A549 (cell line): ENCODE data around the gene ADM2. TPM values are rescaled to one million over a fixed set of nuclear protein-coding genes. Genes with fewer than 3 reads are reported as not detected.
A peak's percentile ranks its signal among the peaks of the same experiment; 100 is the strongest.

Experiments used
- ATAC-seq, 2 experiments: fragments of 200-7000 bp in 1 of 2; fragments of >200 bp in 1 of 2; cut with Nextera tagmentation in 1 of 2; cut with Tn5 transposase in 1 of 2; 3 replicates each; pipeline versions ENCODE4 v1.8.0 to v1.9.1; 2018 to 2020; ENCODE audit warnings: mild to moderate bottlenecking in 1 of 2, moderate library complexity in 1 of 2
- CTCF ChIA-PET: fragments of 300-600 bp; sonication (Branson Sonifier 250); formaldehyde crosslinking; extraction: SDS; loops from one replicate; lab custom pipeline; 2021; ENCODE audit warnings: antibody characterized with exemption, inconsistent platforms; lab: Yijun Ruan, JAX
- POLR2A ChIA-PET: fragments of 350-600 bp; formaldehyde crosslinking; extraction: SDS; loops from one replicate; lab custom pipeline; 2021; ENCODE audit warnings: antibody characterized with exemption, inconsistent platforms; lab: Yijun Ruan, JAX
- DNase-seq, 2 experiments: peaks; one replicate each; pipeline versions ENCODE4 v3.0.0 to v3.0.0-alpha.2; 2011 to 2016; ENCODE audit warnings: low read depth in 1 of 2, low spot score in 1 of 2
- FAIRE-seq: peaks from 2 replicates; lab custom pipeline; 2011; peaks lifted over from hg19 to GRCh38; lab: Jason Lieb, UNC
- H3K27ac ChIP-seq, 2 experiments: fragments of >200 bp; sonication (Bioruptor Twin); formaldehyde crosslinking; 3 replicates each; pipeline ENCODE4 v1.5.1; 2016 to 2017
- H3K4me1 ChIP-seq: fragments of >200 bp; sonication (Bioruptor Twin); formaldehyde crosslinking; 3 replicates; pipeline ENCODE4 v1.6.1; 2016
- H3K4me2 ChIP-seq: fragments of >200 bp; sonication (Bioruptor Twin); formaldehyde crosslinking; 3 replicates; pipeline ENCODE4 v1.6.1; 2016
- H3K4me3 ChIP-seq: fragments of >200 bp; sonication (Bioruptor Twin); formaldehyde crosslinking; 3 replicates; pipeline ENCODE4 v1.5.1; 2016
- H3K9me3 ChIP-seq: fragments of >200 bp; sonication (Bioruptor Twin); formaldehyde crosslinking; 3 replicates; pipeline ENCODE4 v1.6.1; 2016
- CBX2 ChIP-seq: fragments of 200-600 bp; sonication (generic); IDR thresholded peaks from 2 replicates; pipeline ENCODE4 v1.6.1; 2016; ENCODE audit warnings: low read depth, mild to moderate bottlenecking, borderline replicate concordance
- CTCF ChIP-seq: fragments of >200 bp; sonication (Bioruptor Twin); formaldehyde crosslinking; IDR thresholded peaks from 3 replicates; pipeline ENCODE4 v1.5.1; 2016
- EHMT2 ChIP-seq: fragments of 200-600 bp; sonication (generic); IDR thresholded peaks from 2 replicates; pipeline ENCODE4 v1.6.1; 2016; ENCODE audit warnings: antibody characterized with exemption, low read depth, mild to moderate bottlenecking, moderate library complexity
- ESRRA ChIP-seq: fragments of 150-350 bp; IDR thresholded peaks from 2 replicates; pipeline ENCODE4 v1.6.1; 2014; ENCODE audit warnings: mild to moderate bottlenecking, low read length, borderline replicate concordance
- FOSL2 ChIP-seq, 2 experiments: fragments of 450-650 bp in 1 of 2; fragments of >200 bp in 1 of 2; sonication (Bioruptor Twin) in 1 of 2; formaldehyde crosslinking; IDR thresholded peaks; 2 replicates each; pipeline versions ENCODE4 v1.5.0 to v1.6.1; 2016 to 2020; ENCODE audit warnings: mild to moderate bottlenecking in 1 of 2, moderate library complexity in 1 of 2
- FOXS1 ChIP-seq: fragments of 250-450 bp; sonication (Bioruptor Pico); IDR thresholded peaks from 2 replicates; pipeline ENCODE4 v1.5.0; 2020; ENCODE audit warnings: mild to moderate bottlenecking, moderate library complexity
- HES2 ChIP-seq: fragments of >200 bp; sonication (Bioruptor Twin); formaldehyde crosslinking; IDR thresholded peaks from 2 replicates; pipeline ENCODE4 v1.6.1; 2016
- HMGXB4 ChIP-seq: fragments of 250-450 bp; sonication (Bioruptor Pico); IDR thresholded peaks from 2 replicates; pipeline ENCODE4 v1.5.0; 2021; ENCODE audit warnings: mild to moderate bottlenecking, moderate library complexity, borderline replicate concordance
- HOXA7 ChIP-seq: fragments of 250-450 bp; sonication (Bioruptor Pico); IDR thresholded peaks from 2 replicates; pipeline ENCODE4 v1.5.0; 2020; ENCODE audit warnings: mild to moderate bottlenecking, moderate library complexity
- HOXB5 ChIP-seq: fragments of 250-450 bp; sonication (Bioruptor Pico); IDR thresholded peaks from 2 replicates; pipeline ENCODE4 v1.5.0; 2020; ENCODE audit warnings: mild to moderate bottlenecking, moderate library complexity
- JUNB ChIP-seq: fragments of >200 bp; sonication (Bioruptor Twin); formaldehyde crosslinking; IDR thresholded peaks from 2 replicates; pipeline ENCODE4 v1.6.1; 2016
- KDM1A ChIP-seq: fragments of 200-600 bp; sonication (generic); IDR thresholded peaks from 2 replicates; pipeline ENCODE4 v1.6.1; 2016; ENCODE audit warnings: low read depth, mild to moderate bottlenecking
- MAX ChIP-seq: IDR thresholded peaks from 2 replicates; pipeline ENCODE4 v1.6.1; 2012
- MAZ ChIP-seq: fragments of 150-350 bp; IDR thresholded peaks from 2 replicates; pipeline ENCODE4 v1.6.1; 2014; ENCODE audit warnings: antibody characterized with exemption, low read depth, low read length, borderline replicate concordance
- NPAS2 ChIP-seq: fragments of 250-450 bp; sonication (Bioruptor Pico); IDR thresholded peaks from 2 replicates; pipeline ENCODE4 v1.8.0; 2022; ENCODE audit warnings: mild to moderate bottlenecking, moderate library complexity, borderline replicate concordance
- NR3C1 ChIP-seq: fragments of >200 bp; sonication (Bioruptor Twin); formaldehyde crosslinking; IDR thresholded peaks from 3 replicates; pipeline ENCODE4 v1.6.1; 2017
- PBX3 ChIP-seq: IDR thresholded peaks from 2 replicates; pipeline ENCODE4 v1.6.1; 2012
- POLR2A ChIP-seq: IDR thresholded peaks from 2 replicates; pipeline ENCODE4 v1.6.1; 2012; ENCODE audit warnings: mild to moderate bottlenecking, low read length
- POLR2AphosphoS2 ChIP-seq: conservative IDR thresholded peaks from 2 replicates; pipeline ENCODE4 v1.6.1; 2012; ENCODE audit warnings: low read length, improper control_type of control experiment, inconsistent platforms
- RAD21 ChIP-seq, 2 experiments: fragments of >200 bp in 1 of 2; sonication (Bioruptor Twin) in 1 of 2; formaldehyde crosslinking in 1 of 2; IDR thresholded peaks in 1 of 2; conservative IDR thresholded peaks in 1 of 2; 2 replicates in 1 of 2; 3 replicates in 1 of 2; pipeline ENCODE4 v1.6.1; 2012 to 2018; ENCODE audit warnings: inconsistent platforms in 1 of 2
- RARB ChIP-seq: fragments of 250-450 bp; sonication (Bioruptor Pico); IDR thresholded peaks from 2 replicates; pipeline ENCODE4 v1.8.0; 2021; ENCODE audit warnings: mild to moderate bottlenecking, moderate library complexity
- RFX5 ChIP-seq: fragments of 450-650 bp; IDR thresholded peaks from 2 replicates; pipeline ENCODE4 v1.7.1; 2014; ENCODE audit warnings: antibody characterized with exemption, mild to moderate bottlenecking, moderate library complexity
- SREBF2 ChIP-seq: fragments of 450-650 bp; IDR thresholded peaks from 2 replicates; pipeline ENCODE4 v1.6.1; 2014; ENCODE audit warnings: mild to moderate bottlenecking, moderate library complexity
- TFCP2L1 ChIP-seq: fragments of 250-450 bp; sonication (Bioruptor Pico); IDR thresholded peaks from 2 replicates; pipeline ENCODE4 v1.5.0; 2021; ENCODE audit warnings: mild to moderate bottlenecking
- ZC3H11A ChIP-seq: fragments of 450-650 bp; IDR thresholded peaks from 2 replicates; pipeline ENCODE4 v1.6.1; 2014; ENCODE audit warnings: antibody characterized with exemption, mild to moderate bottlenecking
- ZFP36 ChIP-seq: fragments of 450-650 bp; IDR thresholded peaks from 2 replicates; pipeline ENCODE4 v1.6.1; 2014; ENCODE audit warnings: borderline replicate concordance; ENCODE audit not compliant: partially characterized antibody
- ZNF302 ChIP-seq: fragments of 250-450 bp; sonication (Bioruptor Pico); IDR thresholded peaks from 2 replicates; pipeline ENCODE4 v1.9.0; 2021; ENCODE audit warnings: inconsistent platforms, mild to moderate bottlenecking, moderate library complexity
- WGBS: methylation state at CpG from one replicate; pipeline ENCODE4 v1.1.6; 2017; ENCODE audit errors: missing lambda C conversion rate; 5-methylcytosine and 5-hydroxymethylcytosine counted together
- polyA plus RNA-seq, 4 experiments: library from polyadenylated mRNA; depleted of rRNA in 3 of 4; stranded (reverse); fragments of >200 nt; fragmentation: RNase III in 1 of 4; extraction: RNeasy Plus Mini Kit Qiagen cat#74134 plus additional on column Dnase treatment in 1 of 4; gene quantifications; 2 replicates in 3 of 4; 3 replicates in 1 of 4; pipeline ENCODE4 v1.2.3, GENCODE V29; 2011 to 2017

ADM2 gene
- polyA plus RNA-seq, 2 of the 4 experiments (the other 2 are of a cell fraction) = 0.50 to 1.1 TPM

GRCh38 chr22:50439314-50439870, 42.0 kb upstream of the ADM2 start:
- POLR2A ChIA-PET = no interaction called here
- FAIRE-seq = no peak
- H3K9me3 ChIP-seq = no peaks in the 10 kb centered on the region
- TF ChIP-seq NR3C1 = no peak
- no peak for TF ChIP-seq TFCP2L1 (CRISPR knock-in tag)
- TF ChIP-seq RFX5 = no peak
- no peak for TF ChIP-seq FOSL2 (IDR thresholded peaks at IDR 0.05)
- TF ChIP-seq FOSL2 (CRISPR knock-in tag; IDR thresholded peaks at IDR 0.05) = no peak
- TF ChIP-seq KDM1A = no peak
- TF ChIP-seq CBX2 = no peak
- no peak for TF ChIP-seq HOXB5 (CRISPR knock-in tag)
- no peak for TF ChIP-seq CTCF
- no peak for TF ChIP-seq POLR2AphosphoS2
- no peak for TF ChIP-seq RARB (CRISPR knock-in tag)
- TF ChIP-seq HOXA7 (CRISPR knock-in tag) = no peak
- TF ChIP-seq, all 56 proteins: peak for 0
- CTCF ChIA-PET = interaction anchor here (0.9 to 1.6 kb wide), 5 partner anchors 9 to 291 kb away, joined by 3 to 5 read pairs (median 3); no protein-coding TSS in a partner anchor
- Histone ChIP-seq H3K4me2 (no peak overlapping the region), H3K4me3 (no peak overlapping the region), H3K4me1 (peaks cover 2% of the 10 kb centered on the region; the same call in 1 of the 3 replicates), H3K27ac (no peak overlapping the region)
- DNase-seq = no peak
- ATAC-seq = no peak
- 85% methylated on average over 4 of the region's 17 CpGs for WGBS

- FAIRE-seq (no peak), ATAC-seq (peak in 1 of 2 experiments; percentile 4; a peak in 1 of 6 replicates), DNase-seq (no peak)
- peaks cover 7% of the 10 kb centered on the region; the same call in 1 of the 3 replicates for H3K4me1 ChIP-seq
- ChIA-PET CTCF (interaction anchor here (0.9 to 1.6 kb wide), 2 partner anchors 58 to 291 kb away, joined by 3 to 4 read pairs; no protein-coding TSS in a partner anchor), POLR2A (no interaction called here)
- 89% methylated on average over 4 of the region's 10 CpGs for WGBS
- H3K4me2 ChIP-seq = no peak overlapping the region
- no peak overlapping the region for H3K27ac ChIP-seq
- TF ChIP-seq JUNB (no peak), FOXS1 (CRISPR knock-in tag) (no peak), RAD21 (conservative IDR thresholded peaks at IDR 0.05 in 1 of 2, IDR thresholded peaks at IDR 0.05 in 1 of 2) (no peak), SREBF2 (no peak), HMGXB4 (no peak), POLR2A (no peak), ZFP36 (no peak), ESRRA (no peak), MAX (no peak), EHMT2 (no peak), ZC3H11A (no peak), ZNF302 (CRISPR knock-in tag) (no peak), HES2 (no peak), PBX3 (no peak), MAZ (no peak), NPAS2 (no peak)
- H3K4me3 ChIP-seq = no peak overlapping the region
- no peaks in the 10 kb centered on the region for H3K9me3 ChIP-seq
Observed at GRCh38 chr22:50439871-50440331, 41.4 kb upstream of the ADM2 start.
